HepG2 (cell line): Measurements from ENCODE around the gene ZNF223. TPM values are rescaled to one million over a fixed set of nuclear protein-coding genes. Genes with fewer than 3 reads are reported as not detected.
A peak's percentile ranks its signal among the peaks of the same experiment; 100 is the strongest.

ENCODE experiments used
- ATAC-seq: fragments of 200-7000 bp; cut with Tn5 transposase; 3 replicates; pipeline ENCODE4 v1.9.1; 2020; ENCODE audit warnings: mild to moderate bottlenecking, moderate library complexity
- BruUV-seq: library from RNA; stranded (reverse); fragments of 400-500 nt; replicated peaks from 2 replicates; lab custom pipeline; 2021; lab: Mats Ljungman, UMichigan
- CTCF ChIA-PET: fragments of 300-600 bp; formaldehyde crosslinking; extraction: SDS; loops from one replicate; lab custom pipeline; 2021; ENCODE audit warnings: low total read pairs, inconsistent platforms, low intra/inter-chr PET ratio; lab: Yijun Ruan, JAX
- POLR2A ChIA-PET: fragments of 350-600 bp; sonication (Branson Sonifier 250); formaldehyde crosslinking; loops from one replicate; lab custom pipeline; 2020; ENCODE audit warnings: antibody characterized with exemption, inconsistent platforms; lab: Yijun Ruan, JAX
- DNase-seq: peaks from one replicate; pipeline ENCODE4 v3.0.0-alpha.2; 2015; ENCODE audit warnings: low spot score
- FAIRE-seq: peaks from 3 replicates; lab custom pipeline; 2011; peaks lifted over from hg19 to GRCh38; lab: Jason Lieb, UNC
- H2AFZ ChIP-seq: one replicate; pipeline ENCODE4 v1.6.1; 2011; ENCODE audit warnings: low read length, inconsistent platforms
- H3K27ac ChIP-seq: fragments of 300-600 bp; 3 replicates; pipeline ENCODE4 v1.8.0; 2011; ENCODE audit warnings: mixed run types, mild to moderate bottlenecking, mixed read lengths, low read length, inconsistent platforms; ENCODE audit not compliant: insufficient read depth; ENCODE audit errors: extremely low read length
- H3K27me3 ChIP-seq, 2 experiments: fragments of 200-600 bp in 1 of 2; 2 replicates in 1 of 2; 3 replicates in 1 of 2; pipeline versions ENCODE4 v1.6.0 to v1.8.0; 2011; ENCODE audit warnings: low read length in 2 of 2, mild to moderate bottlenecking in 2 of 2, moderate library complexity in 2 of 2, inconsistent platforms in 1 of 2; ENCODE audit not compliant: insufficient read depth in 2 of 2, control insufficient read depth in 1 of 2
- H3K36me3 ChIP-seq, 2 experiments: fragments of 200-600 bp in 1 of 2; replicated peaks in 1 of 2; 2 replicates in 1 of 2; 3 replicates in 1 of 2; pipeline versions ENCODE4 v1.5.1 to v1.8.0; 2011; ENCODE audit warnings: low read length in 2 of 2, inconsistent platforms in 1 of 2; ENCODE audit not compliant: insufficient read depth in 2 of 2, control insufficient read depth in 1 of 2
- H3K4me1 ChIP-seq: 2 replicates; pipeline ENCODE4 v1.5.1; 2012; ENCODE audit warnings: low read length, inconsistent platforms; ENCODE audit not compliant: insufficient read depth
- H3K4me2 ChIP-seq: 2 replicates; pipeline ENCODE4 v1.6.0; 2011; ENCODE audit warnings: low read depth, low read length, inconsistent platforms
- H3K4me3 ChIP-seq, 3 experiments: fragments of 200-600 bp in 1 of 3; sonication (generic), shearing (Covaris generic) in 1 of 3; replicated peaks in 1 of 3; 2 replicates each; pipeline ENCODE4 v1.5.1; 2011 to 2016; ENCODE audit warnings: low read length in 3 of 3, inconsistent platforms in 2 of 3, low read depth in 2 of 3, mild to moderate bottlenecking in 2 of 3, control low read depth in 1 of 3, mixed read lengths in 1 of 3; ENCODE audit not compliant: insufficient read depth in 1 of 3
- H3K79me2 ChIP-seq: one replicate; pipeline ENCODE4 v1.6.1; 2011; ENCODE audit warnings: low read length, inconsistent platforms; ENCODE audit not compliant: insufficient read depth
- H3K9ac ChIP-seq: 2 replicates; pipeline ENCODE4 v1.6.0; 2011; ENCODE audit warnings: mild to moderate bottlenecking, low read depth, low read length, inconsistent platforms; ENCODE audit not compliant: insufficient read depth
- H3K9me3 ChIP-seq: 2 replicates; pipeline ENCODE4 v1.5.1; 2012; ENCODE audit warnings: mild to moderate bottlenecking, low read length
- H4K20me1 ChIP-seq: 2 replicates; pipeline ENCODE4 v1.6.0; 2011; ENCODE audit warnings: inconsistent platforms, mild to moderate bottlenecking, low read length, moderate library complexity; ENCODE audit not compliant: insufficient read depth
- MAX ChIP-seq: IDR thresholded peaks from 2 replicates; pipeline ENCODE4 v1.6.1; 2012; ENCODE audit warnings: inconsistent platforms
- MXD1 ChIP-seq: sonication (generic); formaldehyde crosslinking; IDR thresholded peaks from 2 replicates; pipeline ENCODE4 v1.4.0; 2020; ENCODE audit warnings: mild to moderate bottlenecking, missing genetic modification reagents
- POLR2G ChIP-seq: fragments of 200-400 bp; formaldehyde crosslinking; IDR thresholded peaks from 2 replicates; pipeline ENCODE4 v1.6.1; 2018; ENCODE audit warnings: mild to moderate bottlenecking, low read depth, low read length, moderate library complexity
- RARG ChIP-seq: sonication (generic); formaldehyde crosslinking; IDR thresholded peaks from 2 replicates; pipeline ENCODE4 v1.4.0; 2020; ENCODE audit warnings: low read depth, mild to moderate bottlenecking, missing genetic modification reagents
- SMAD3 ChIP-seq: sonication (generic); formaldehyde crosslinking; IDR thresholded peaks from 2 replicates; pipeline ENCODE4 v1.4.0; 2020; ENCODE audit warnings: missing genetic modification reagents
- SP140L ChIP-seq: sonication (generic); formaldehyde crosslinking; IDR thresholded peaks from 2 replicates; pipeline ENCODE4 v1.4.0; 2020; ENCODE audit warnings: missing genetic modification reagents, borderline replicate concordance
- ZBTB25 ChIP-seq: IDR thresholded peaks from 2 replicates; pipeline ENCODE4 v1.6.1; 2018; ENCODE audit warnings: missing genetic modification reagents
- ZBTB42 ChIP-seq: sonication (generic); formaldehyde crosslinking; IDR thresholded peaks from 2 replicates; pipeline ENCODE4 v1.5.0; 2020; ENCODE audit warnings: mild to moderate bottlenecking, missing genetic modification reagents
- ZNF274 ChIP-seq: sonication (generic); formaldehyde crosslinking; IDR thresholded peaks from 2 replicates; pipeline ENCODE4 v1.5.1; 2020; ENCODE audit warnings: mild to moderate bottlenecking, missing genetic modification reagents
- ZNF431 ChIP-seq: sonication (generic); formaldehyde crosslinking; IDR thresholded peaks from 2 replicates; pipeline ENCODE4 v1.9.0; 2022; ENCODE audit warnings: missing genetic modification reagents, low read depth, mild to moderate bottlenecking, borderline replicate concordance
- ZNF441 ChIP-seq: sonication (generic); formaldehyde crosslinking; IDR thresholded peaks from 2 replicates; pipeline ENCODE4 v1.7.0; 2021; ENCODE audit warnings: missing genetic modification reagents, borderline replicate concordance
- ZNF572 ChIP-seq: sonication (generic); formaldehyde crosslinking; IDR thresholded peaks from 2 replicates; pipeline ENCODE4 v1.5.1; 2020; ENCODE audit warnings: mild to moderate bottlenecking, missing genetic modification reagents
- ZNF687 ChIP-seq: sonication (generic); formaldehyde crosslinking; IDR thresholded peaks from 2 replicates; pipeline ENCODE4 v1.5.1; 2020; ENCODE audit warnings: mild to moderate bottlenecking, missing genetic modification reagents, moderate library complexity
- ZNF7 ChIP-seq: IDR thresholded peaks from 2 replicates; pipeline ENCODE4 v1.6.1; 2016; ENCODE audit warnings: missing biosample characterization, missing genetic modification reagents
- ZSCAN30 ChIP-seq: sonication (generic); formaldehyde crosslinking; IDR thresholded peaks from 2 replicates; pipeline ENCODE4 v1.5.0; 2020; ENCODE audit warnings: mild to moderate bottlenecking, missing genetic modification reagents
- ZZZ3 ChIP-seq: sonication (generic); formaldehyde crosslinking; IDR thresholded peaks from 2 replicates; pipeline ENCODE4 v1.4.0; 2020; ENCODE audit warnings: missing genetic modification reagents, mild to moderate bottlenecking, borderline replicate concordance
- WGBS: methylation state at CpG from one replicate; pipeline ENCODE4 v1.1.6; 2017; ENCODE audit warnings: low lambda C conversion rate; 5-methylcytosine and 5-hydroxymethylcytosine counted together
- in situ Hi-C: cut with HindIII; loops from 2 replicates; pipeline ENCODE4 v1.10.0; 2017; ENCODE audit warnings: low pct_unique_long_range_greater_than_20kb; ENCODE audit not compliant: extremely low pct_ligation_motif_present
- intact Hi-C: fragments of 100-400 bp; cut with micrococcal nuclease; formaldehyde crosslinking; loops from one replicate; pipeline ENCODE4 v1.10.0; 2022; ENCODE audit not compliant: unreplicated experiment
- polyA plus RNA-seq, 8 experiments: library from polyadenylated mRNA; depleted of rRNA in 3 of 8; stranded (reverse) in 7 of 8; unstranded in 1 of 8; fragments of >200 nt; fragmentation: Illumina TruSeq in 4 of 8; extraction: Trizol in 4 of 8; gene quantifications; 2 replicates each; pipeline versions ENCODE4 v1.2.1 to v1.2.3, GENCODE V29; 2011 to 2016; ENCODE audit warnings: low read depth in 4 of 8, missing spikeins in 1 of 8, mixed read lengths in 1 of 8; ENCODE audit not compliant: insufficient read depth in 1 of 8
- total RNA-seq, 5 experiments: library from RNA; depleted of rRNA; stranded (reverse); fragments of >200 nt; fragmentation: Illumina TruSeq; extraction: Trizol; gene quantifications; 2 replicates each; pipeline ENCODE4 v1.2.3, GENCODE V29; 2016; ENCODE audit warnings: low read depth in 1 of 5

The ZNF223 gene
- total and polyA plus RNA-seq, 2 of the 13 experiments (the other 11 are each of a cell fraction or from before 2014, with no cell fraction given) = 2.0 to 4.8 TPM

- FAIRE-seq = peak; percentile 99
- TF ChIP-seq ZNF431 (CRISPR knock-in tag) (0 out of 2 replicates have a peak, but pooled peaks have one; percentile 11), ZNF572 (CRISPR knock-in tag) (no peak), ZZZ3 (CRISPR knock-in tag) (0 out of 2 replicates have a peak, but pooled peaks have one; percentile 28), ZNF7 (CRISPR knock-in tag) (no peak), MXD1 (CRISPR knock-in tag) (no peak), ZNF687 (CRISPR knock-in tag) (peak; percentile 68), ZNF441 (CRISPR knock-in tag) (peak; percentile 97), SMAD3 (CRISPR knock-in tag) (no peak), ZSCAN30 (CRISPR knock-in tag) (no peak), SP140L (no peak), POLR2G (peak; percentile 75), MAX (peak; percentile 52), RARG (no peak), ZNF274 (0 out of 2 replicates have a peak, but pooled peaks have one; percentile 26), ZBTB25 (CRISPR knock-in tag) (no peak), ZBTB42 (CRISPR knock-in tag) (no peak)
Observed at GRCh38 chr19:44002566-44003460, 49.0 kb upstream of the ZNF223 start, which contains the start of gene ZNF230. ZNF230 (plus strand) TSS chr19:44002957; CDS start chr19:44007079, 4,122 bp downstream.

More at GRCh38 chr19:44002566-44003460, 49.0 kb upstream of the ZNF223 start, which contains the start of gene ZNF230:
- peak within 1 kb of the TSS; percentile 70 to 95 (median 81) for H3K4me3 ChIP-seq
- DNase-seq = peak; percentile 96
- peak within 1 kb of the TSS; percentile 80 for H3K4me2 ChIP-seq
- H3K9me3 ChIP-seq = no peaks in the 10 kb centered on the region
- ChIA-PET POLR2A (interaction anchor here (0.8 to 2.2 kb wide), 5 partner anchors 18 to 176 kb away, joined by 3 to 11 read pairs (median 6); partner anchors contain the start of genes ZNF223, ZNF226, ZNF283 and ZNF45), CTCF (no interaction called here)
- intact Hi-C loops (loop anchor here (2.0 to 10.0 kb wide), 4 partner anchors 68 to 139 kb away; partner anchors contain the start of genes ZNF225, ZNF234, ZNF284 and ZNF45), in situ Hi-C loops (no loop called here)
- peak within 1 kb of the TSS; percentile 87 for H2AFZ ChIP-seq
- WGBS = under 1% methylated on average over 36 of the region's 48 CpGs
- peak within 1 kb of the TSS; percentile 70 for H3K9ac ChIP-seq
- H3K36me3 ChIP-seq = peaks cover 0 to 9% of the 10 kb centered on the region in 2 experiments; a peak in 1 of 5 replicates
- TSS peak; percentile 85 for BruUV-seq
- peak within 1 kb of the TSS; percentile 60 for H3K27ac ChIP-seq
- H3K79me2 ChIP-seq = peaks cover 2% of the 10 kb centered on the region
- H3K4me1 ChIP-seq = peaks cover 6% of the 10 kb centered on the region
- H4K20me1 ChIP-seq = no peaks in the 10 kb centered on the region
- ATAC-seq = peak; percentile 98
- H3K27me3 ChIP-seq = no peaks in the 10 kb centered on the region; a peak in 1 of 5 replicates
